DMS114 treated with DMSO at 0.1 percent for 48 hours (cell line): ENCODE results near the gene KCTD15.

Experiments used
- DNase-seq: peaks from one replicate; lab custom pipeline; 2025; ENCODE audit not compliant: unreplicated experiment; lab: John Stamatoyannopoulos, UW

The KCTD15 gene

GRCh38 chr19:33796164-33796875 is at the start of gene KCTD15:
Gene KCTD15, plus strand, starts transcription at chr19:33796870. Its CDS starts 3,585 bp downstream, at chr19:33800455.
- no peak for DNase-seq

GRCh38 chr19:33747273-33747672 is 49.4 kb upstream of the KCTD15 start:
- DNase-seq: no peak

- no peak for DNase-seq
These were observed 48.4 kb upstream of the KCTD15 start for GRCh38 chr19:33748231-33748630.

GRCh38 chr19:33749016-33749415 is 47.7 kb upstream of the KCTD15 start:
- no peak for DNase-seq

DNA sequence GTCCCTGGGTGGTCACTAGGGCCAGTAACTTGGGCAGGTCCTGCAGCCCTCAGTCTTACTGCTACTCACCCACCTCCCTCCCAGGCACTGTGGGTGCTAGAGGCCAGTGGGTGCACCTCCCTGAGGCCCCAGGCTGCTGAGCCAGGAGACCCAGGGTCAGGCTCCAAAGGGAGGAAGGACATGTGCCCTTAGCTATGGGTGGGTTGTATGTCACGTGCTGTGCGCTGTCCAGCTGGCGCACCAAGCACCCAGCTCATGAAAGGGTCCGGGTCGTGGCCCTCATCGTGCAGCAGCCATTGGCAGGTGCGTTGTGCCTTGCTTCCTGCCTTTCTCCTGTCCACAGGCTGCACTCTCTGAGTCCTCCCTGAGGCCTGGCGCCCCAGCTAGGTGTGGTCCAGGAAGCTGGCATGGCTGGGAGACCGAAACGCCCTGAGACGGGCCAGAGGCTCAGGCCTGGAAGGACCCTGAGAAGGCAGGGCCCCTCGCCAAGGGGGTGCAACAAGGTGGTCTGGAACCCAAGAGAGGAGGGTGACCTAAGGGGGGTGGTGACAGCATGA is 47.0 kb upstream of the KCTD15 start:
- no peak for DNase-seq

GRCh38 chr19:33750587-33751435 is 45.9 kb upstream of the KCTD15 start:
- DNase-seq: no peak

DNA sequence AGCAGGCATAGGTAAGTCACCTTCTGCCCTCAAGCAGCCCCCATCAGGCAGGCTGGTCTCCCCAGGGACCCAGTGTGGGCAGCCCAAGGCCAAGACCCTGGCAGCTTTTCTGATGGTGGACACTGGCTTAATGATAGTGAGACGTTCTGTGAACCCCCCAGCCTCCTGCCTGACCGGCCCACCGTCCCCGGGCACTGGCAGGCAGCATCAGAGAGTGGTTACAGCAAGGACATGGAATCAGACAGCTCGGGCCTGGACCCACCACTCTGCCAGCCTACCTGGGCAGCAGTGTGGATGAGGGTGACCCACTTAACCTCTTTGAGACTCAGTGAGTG is 45.3 kb upstream of the KCTD15 start:
- DNase-seq: no peak

- DNase-seq: no peak
These were observed 44.5 kb upstream of the KCTD15 start for GRCh38 chr19:33752018-33752800.

- no peak for DNase-seq
These were observed 43.7 kb upstream of the KCTD15 start for GRCh38 chr19:33752945-33753344.

DNA sequence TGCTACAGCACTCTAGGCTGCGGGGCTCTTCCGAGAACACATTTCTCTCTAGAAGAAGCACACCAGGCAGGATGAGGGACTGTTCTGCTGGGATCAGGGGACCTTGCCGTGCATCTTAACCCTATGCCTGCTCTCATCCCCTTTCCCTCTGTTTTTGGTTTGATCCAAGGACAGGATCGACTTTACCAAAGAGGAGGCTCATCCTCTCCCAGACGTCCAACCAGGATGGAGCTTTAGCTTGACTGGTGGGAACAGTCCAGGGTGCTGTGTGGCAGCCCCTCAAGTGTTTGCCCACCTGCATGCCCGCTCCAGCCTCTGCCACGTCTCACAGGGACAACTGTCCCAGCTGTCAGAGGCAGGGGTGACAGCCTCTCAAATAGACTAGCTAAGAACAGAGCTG is 42.3 kb upstream of the KCTD15 start:
- DNase-seq: no peak

DNA sequence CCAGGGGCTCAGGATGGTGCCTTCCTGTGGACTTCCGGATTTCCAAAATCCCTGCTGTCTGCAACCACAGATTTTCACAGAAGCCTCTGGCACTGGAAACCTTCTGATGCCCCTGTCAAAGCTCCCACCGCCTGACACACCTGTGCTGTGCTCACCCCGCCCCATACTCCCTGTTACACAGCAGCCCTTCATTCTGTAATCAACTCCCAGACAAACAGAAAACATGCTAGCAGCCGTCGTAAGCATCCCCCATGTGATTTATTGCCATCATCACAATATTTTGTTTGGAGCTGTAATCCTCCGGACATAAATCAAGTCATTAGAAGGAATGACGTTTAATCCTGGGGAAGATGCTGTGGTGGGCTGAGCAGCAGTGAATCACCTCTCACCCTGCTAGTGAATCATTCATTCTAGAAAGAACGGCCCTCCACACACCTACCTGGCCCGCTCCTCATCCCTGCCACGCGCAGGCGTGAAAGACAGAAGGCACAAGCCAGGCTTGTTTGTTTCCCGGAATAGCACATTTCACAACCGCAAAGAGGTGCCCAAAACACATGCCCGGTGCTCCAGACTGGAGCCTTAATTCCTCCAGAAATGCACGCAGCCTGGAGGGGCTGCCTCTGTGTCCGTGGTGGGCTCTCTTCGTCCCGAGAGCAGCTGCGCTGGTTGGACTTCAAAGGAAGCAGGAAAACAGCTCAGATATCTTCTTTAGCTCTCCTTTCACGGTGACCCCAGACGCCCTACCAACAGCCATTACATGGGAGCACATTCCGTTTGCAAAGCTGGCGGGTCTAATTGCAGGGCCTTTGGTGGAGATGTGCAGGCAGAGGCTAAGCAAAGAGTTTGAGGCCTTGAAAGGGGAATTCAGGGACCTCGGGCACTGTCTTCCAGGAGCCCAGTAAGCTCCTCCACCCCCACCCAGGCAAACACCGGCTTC is 41.3 kb upstream of the KCTD15 start:
- no peak for DNase-seq

DNA sequence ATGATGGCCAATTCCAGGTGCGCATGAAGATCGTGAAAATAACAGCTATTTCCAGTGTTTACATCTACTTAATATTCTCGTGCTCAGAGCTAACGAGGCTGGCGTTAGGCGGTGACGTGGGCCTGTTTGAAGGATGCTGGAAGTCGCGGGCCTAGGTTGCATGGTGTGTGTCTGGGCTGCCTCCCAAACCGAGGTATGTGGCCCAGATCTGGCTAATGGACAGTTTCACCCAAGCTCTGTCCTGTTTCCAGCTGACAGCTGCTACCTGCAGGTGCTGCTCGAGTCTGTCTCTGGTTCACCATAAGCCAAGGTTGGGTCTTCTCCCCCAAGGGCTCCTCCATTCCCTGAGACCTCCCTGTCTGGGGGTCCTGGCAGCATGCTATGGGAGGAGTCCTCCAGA is 40.5 kb upstream of the KCTD15 start:
- no peak for DNase-seq

DNA sequence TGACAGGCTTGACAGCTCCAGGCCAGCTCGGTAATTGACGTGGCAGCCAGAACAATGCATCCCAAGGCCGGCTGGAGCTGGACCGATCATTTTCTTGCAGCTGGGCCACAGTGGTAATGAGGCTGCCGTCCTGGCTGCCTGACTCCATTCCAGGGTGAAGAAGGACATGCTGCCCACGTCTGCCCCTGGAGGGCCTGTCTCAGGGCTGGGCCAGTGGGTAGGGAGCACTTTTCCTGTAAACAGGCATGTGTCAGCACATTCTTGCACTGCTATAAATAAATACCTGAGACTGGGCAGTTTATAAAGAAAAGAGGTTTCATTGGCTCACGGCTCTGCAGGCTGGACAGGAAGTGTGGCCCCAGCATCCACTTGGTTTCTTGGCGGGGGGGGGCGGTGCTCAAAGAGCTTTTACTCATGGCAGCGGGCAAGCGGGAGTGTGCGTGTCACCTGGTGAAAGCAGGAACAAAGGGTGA is 38.1 kb upstream of the KCTD15 start:
- no peak for DNase-seq

GRCh38 chr19:33759356-33759755 is 37.3 kb upstream of the KCTD15 start:
- no peak for DNase-seq

DNA sequence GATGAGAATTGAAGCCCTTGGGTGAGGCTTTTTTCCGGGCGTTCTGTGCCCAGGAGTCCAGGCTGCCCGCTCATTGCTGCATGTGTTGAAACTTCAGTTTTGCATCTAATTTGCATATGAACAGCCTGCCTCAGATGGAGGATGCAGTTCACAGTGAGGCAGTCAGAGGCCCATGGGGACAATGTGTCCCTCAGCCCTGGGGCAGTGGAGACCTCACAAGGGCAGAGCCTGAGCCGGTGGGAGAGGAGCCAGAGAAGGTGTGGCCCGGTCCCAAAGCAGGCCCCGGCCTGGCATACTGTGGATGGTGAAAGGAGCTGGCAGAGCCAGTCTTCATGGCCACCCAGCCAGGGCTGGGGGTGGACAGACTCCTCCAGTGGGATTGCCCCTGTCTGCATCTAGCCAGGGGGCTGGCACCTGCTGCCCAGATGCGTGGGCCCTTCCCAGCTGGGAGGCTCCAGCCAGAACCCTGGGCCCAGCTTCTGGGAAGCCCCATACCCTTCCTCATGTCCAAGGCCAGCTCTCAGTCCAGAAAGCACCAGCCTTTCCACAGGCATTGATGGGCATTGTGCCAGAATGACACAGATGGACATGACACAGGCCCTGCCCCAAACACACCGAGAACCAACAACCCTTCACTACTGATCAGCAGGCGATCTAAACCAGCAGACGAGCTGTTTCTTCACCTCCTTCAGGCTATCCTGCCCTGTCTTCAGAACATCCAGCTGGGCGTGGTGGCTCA is 32.9 kb upstream of the KCTD15 start:
- DNase-seq: no peak

DNA sequence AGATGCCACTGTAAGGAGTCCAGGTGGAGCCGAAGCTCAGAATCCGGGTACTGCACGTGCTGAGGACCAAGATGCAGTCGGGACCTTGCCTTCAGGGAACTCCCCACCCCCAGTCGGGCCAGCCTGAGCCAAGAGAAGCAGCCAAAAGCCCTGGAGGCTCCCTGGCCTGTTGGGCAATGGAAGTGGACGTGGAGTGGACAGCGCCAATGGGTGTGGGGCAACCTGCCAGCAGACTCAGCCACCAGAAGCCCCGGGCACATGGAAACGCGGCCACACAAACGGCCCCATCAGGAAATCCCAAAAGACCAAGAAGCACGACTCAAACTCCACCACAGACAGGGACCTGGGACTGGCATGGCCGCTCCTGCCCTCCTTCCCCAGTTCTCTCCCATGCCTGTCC is 30.0 kb upstream of the KCTD15 start:
- DNase-seq: no peak

GRCh38 chr19:33767898-33768413 is 28.7 kb upstream of the KCTD15 start:
- DNase-seq: peak; percentile 5

GRCh38 chr19:33769208-33769607 is 27.5 kb upstream of the KCTD15 start:
- DNase-seq: no peak

DNA sequence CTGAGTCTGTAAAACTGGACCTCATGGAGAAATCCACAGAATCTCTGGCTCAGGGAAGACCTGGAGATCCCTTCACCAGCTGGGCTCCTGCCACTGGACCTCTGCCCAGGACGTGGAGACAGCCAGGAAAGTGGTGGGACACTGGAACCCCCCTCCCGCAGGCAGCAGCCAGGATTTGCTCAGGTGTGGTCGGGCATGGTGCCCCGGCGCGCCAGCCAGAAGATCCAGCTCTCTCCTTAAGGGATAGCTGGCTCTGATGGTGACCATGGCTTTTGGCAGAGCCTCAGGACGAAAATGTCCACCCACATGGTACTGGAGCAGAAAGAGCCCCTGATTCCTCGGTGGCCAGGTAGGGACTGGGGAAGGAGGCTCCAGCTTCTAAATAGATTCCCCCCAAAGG is 26.6 kb upstream of the KCTD15 start:
- DNase-seq: no peak
